ENCODE data around the gene SLC25A12. TPM values are rescaled to one million over a fixed set of nuclear protein-coding genes. Genes with fewer than 3 reads are reported as not detected.
A peak's percentile ranks its signal among the peaks of the same experiment; 100 is the strongest.

SLC25A12 gene
- total RNA-seq, 1 donor from 2014 or later, result 34.6 TPM

DNA sequence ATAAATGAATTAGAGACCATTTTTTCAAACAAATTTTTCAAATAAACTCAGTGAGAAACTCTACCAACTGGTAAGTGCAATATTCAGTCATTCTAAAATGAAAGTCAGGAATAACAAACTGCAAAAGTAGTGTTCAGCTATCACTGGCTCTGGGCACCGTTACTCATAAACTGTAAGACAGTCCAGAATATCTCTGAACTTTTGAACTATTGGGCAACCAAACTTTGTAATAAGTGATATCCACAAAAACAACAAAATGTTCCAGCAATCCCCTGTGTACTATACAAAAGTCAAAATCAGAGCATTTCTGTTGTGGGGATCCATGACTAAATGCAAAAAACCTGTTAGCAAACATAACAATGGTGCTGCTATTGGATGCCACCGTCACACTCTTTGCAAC is 56.3 kb downstream of the SLC25A12 start:
- Mint-ChIP-seq H3K4me1 (ENCODE audit: low read depth) (no peaks in the 10 kb centered on the region), H3K4me3 (no peak overlapping the region), H3K27ac (no peak overlapping the region), H3K9me3 (peaks cover 13% of the 10 kb centered on the region), H3K27me3 (ENCODE audit: insufficient read depth) (no peaks in the 10 kb centered on the region), H3K36me3 (ENCODE audit: low read depth) (peaks cover 64% of the 10 kb centered on the region)
- no peak for DNase-seq (ENCODE audit: low spot score)
- intact Hi-C loops (cut with micrococcal nuclease), result no loop called here

DNA sequence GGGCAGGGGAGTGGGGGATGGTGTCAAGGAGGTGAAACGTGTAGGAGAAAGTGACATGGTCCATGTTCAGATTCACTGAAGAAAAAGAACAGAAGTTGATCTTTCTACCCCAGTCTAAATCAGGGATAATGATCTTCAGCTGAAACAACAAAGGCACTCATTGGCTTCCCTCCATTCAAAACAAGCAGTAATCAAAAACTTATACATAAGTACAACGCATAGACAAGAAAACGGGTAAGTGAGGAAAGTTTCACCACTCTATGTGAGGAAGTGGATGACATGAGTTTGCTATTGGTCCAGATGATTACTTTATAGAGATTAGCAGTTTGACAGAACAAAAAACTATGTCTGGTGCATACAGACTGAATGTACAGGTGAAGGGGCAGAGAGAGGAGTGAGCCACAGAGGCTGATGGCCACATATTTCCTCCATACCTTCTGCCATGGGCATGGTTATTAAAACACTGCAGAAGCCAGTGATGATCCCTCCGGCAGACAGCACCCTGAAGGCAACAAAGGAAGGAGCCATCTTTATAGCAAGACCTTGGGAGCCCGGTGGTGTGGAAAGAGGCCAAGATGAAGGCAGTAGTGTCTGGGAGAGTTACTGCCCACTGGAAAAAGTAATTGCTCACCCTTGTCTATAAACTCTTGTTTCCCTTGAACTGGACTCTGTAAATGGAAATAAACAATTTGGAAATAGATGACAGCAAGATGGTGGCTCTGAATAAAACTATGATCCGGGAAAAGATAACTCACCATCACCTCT is 57.7 kb downstream of the SLC25A12 start:
- no peak for DNase-seq (ENCODE audit: low spot score)
- Mint-ChIP-seq H3K4me1 (ENCODE audit: low read depth) (no peaks in the 10 kb centered on the region), H3K36me3 (ENCODE audit: low read depth) (peaks cover 71% of the 10 kb centered on the region), H3K27me3 (ENCODE audit: insufficient read depth) (no peaks in the 10 kb centered on the region), H3K27ac (peak overlapping the region; percentile 16), H3K4me3 (no peak overlapping the region), H3K9me3 (peaks cover 21% of the 10 kb centered on the region)
- intact Hi-C loops (cut with micrococcal nuclease), result no loop called here

DNA sequence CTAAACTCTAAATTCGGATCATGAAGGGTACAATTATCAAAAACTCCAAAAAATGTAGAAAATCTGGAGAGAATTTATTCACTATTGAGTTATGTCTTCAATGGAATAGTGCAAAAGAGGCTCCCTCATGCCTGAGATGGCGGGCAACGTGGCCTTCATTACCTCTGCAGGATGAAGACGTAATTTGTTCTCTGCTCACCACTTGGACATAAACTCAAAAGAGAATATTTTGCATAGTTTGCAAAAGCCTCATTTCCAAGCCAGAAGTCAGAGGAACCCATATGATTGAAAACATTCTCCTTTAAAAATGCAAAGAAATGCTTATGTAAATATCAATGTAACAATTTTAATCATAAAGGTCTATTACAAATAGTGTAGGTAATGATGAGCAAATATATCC is 58.7 kb downstream of the SLC25A12 start:
- DNase-seq (ENCODE audit: low spot score), result no peak
- no peaks in the 10 kb centered on the region for H3K27me3 Mint-ChIP-seq (ENCODE audit: insufficient read depth)
- intact Hi-C loops (cut with micrococcal nuclease), result no loop called here
- H3K27ac Mint-ChIP-seq, result no peak overlapping the region
- H3K36me3 Mint-ChIP-seq (ENCODE audit: low read depth), result peaks cover 76% of the 10 kb centered on the region
- peaks cover 25% of the 10 kb centered on the region for H3K9me3 Mint-ChIP-seq
- H3K4me1 Mint-ChIP-seq (ENCODE audit: low read depth), result no peaks in the 10 kb centered on the region
- H3K4me3 Mint-ChIP-seq, result no peak overlapping the region

DNA sequence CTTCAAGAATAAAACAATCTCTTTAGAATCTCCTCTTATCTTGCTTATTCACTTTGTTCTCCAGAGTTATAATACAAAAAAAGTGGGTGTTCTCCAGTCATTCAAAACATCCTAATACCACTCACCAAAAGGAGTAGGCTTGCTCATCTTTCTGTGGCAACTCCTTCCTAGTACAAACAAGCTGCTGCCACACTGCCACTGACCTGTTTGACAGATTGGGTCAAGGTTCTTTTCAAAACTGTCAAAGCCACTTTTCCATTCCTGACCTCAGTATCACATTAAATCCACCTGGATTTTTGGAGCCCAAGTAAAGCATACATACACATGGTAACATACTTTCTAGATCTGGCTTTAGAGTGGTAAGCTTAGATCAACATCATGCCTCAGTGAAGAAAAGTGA is 59.8 kb downstream of the SLC25A12 start:
- peaks cover 29% of the 10 kb centered on the region for H3K9me3 Mint-ChIP-seq
- DNase-seq (ENCODE audit: low spot score), result no peak
- no peak overlapping the region for H3K4me3 Mint-ChIP-seq
- H3K4me1 Mint-ChIP-seq (ENCODE audit: low read depth), result no peaks in the 10 kb centered on the region
- H3K27ac Mint-ChIP-seq, result no peak overlapping the region
- H3K27me3 Mint-ChIP-seq (ENCODE audit: insufficient read depth), result no peaks in the 10 kb centered on the region
- intact Hi-C loops (cut with micrococcal nuclease), result no loop called here
- peaks cover 74% of the 10 kb centered on the region for H3K36me3 Mint-ChIP-seq (ENCODE audit: low read depth)

DNA sequence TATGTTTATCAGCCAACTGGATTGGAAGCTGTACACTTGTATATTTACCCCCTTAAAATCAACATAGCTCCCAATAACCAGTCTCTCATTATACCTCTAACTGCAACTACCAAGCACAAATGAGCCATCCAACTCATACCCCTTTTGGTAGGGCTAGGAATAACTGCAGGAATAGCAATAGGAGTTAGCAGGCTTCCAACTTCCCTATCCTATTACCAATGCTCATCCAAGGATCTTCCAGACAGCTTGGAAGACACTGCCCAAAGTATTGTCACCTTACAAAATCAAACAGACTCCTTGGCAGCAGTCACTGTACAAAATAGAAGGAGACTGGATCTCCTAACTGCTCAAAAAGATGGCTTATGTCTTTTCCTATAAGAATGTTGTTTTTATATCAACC is 61.6 kb downstream of the SLC25A12 start:
- Mint-ChIP-seq H3K4me3 (no peak overlapping the region), H3K4me1 (ENCODE audit: low read depth) (no peaks in the 10 kb centered on the region), H3K27me3 (ENCODE audit: insufficient read depth) (no peaks in the 10 kb centered on the region), H3K36me3 (ENCODE audit: low read depth) (peaks cover 79% of the 10 kb centered on the region), H3K9me3 (peaks cover 29% of the 10 kb centered on the region), H3K27ac (no peak overlapping the region)
- DNase-seq (ENCODE audit: low spot score), result no peak
- intact Hi-C loops (cut with micrococcal nuclease), result no loop called here

DNA sequence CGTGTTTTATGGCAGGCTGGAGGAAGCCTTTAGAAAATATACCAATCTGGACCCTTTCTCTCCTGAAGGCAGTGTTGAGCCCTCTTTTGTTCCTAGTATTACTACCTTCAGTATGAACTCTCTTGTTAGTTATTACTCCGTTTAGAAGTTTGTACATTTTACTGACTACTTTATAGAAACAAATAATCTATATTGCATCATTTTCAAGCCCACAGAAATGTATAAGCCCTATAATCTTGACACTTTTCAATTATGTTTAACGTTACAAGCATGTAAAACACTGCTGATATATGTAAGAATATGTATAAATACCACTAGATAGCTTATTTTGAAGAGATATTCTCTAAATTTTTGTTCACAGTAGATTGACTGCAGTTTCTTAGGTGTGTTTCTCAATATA is 64.0 kb downstream of the SLC25A12 start:
- Mint-ChIP-seq H3K27ac (no peak overlapping the region), H3K4me3 (no peak overlapping the region), H3K9me3 (peaks cover 29% of the 10 kb centered on the region), H3K4me1 (ENCODE audit: low read depth) (no peaks in the 10 kb centered on the region), H3K36me3 (ENCODE audit: low read depth) (peaks cover 77% of the 10 kb centered on the region), H3K27me3 (ENCODE audit: insufficient read depth) (no peaks in the 10 kb centered on the region)
- intact Hi-C loops (cut with micrococcal nuclease), result no loop called here
- DNase-seq (ENCODE audit: low spot score), result no peak

DNA sequence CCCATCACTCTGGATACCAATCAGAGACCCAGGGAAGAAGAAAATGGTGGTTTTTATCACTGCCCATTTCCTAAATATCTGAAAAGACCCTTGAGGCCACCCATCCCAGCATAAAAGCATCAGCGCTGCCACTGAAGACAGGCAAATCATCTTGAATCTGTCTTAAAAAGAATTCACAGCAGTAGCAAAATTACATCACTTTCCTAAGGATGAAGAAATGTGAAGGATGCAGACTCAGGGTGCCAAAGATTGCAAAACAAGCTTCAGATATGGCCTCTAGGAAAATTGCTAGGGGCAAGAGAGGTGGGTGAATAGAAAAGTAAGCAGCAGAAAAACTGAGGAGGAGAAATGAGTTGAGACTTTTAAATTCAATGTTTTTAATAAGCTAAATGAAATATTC is 70.0 kb downstream of the SLC25A12 start:
- Mint-ChIP-seq H3K9me3 (no peaks in the 10 kb centered on the region), H3K36me3 (ENCODE audit: low read depth) (peaks cover 38% of the 10 kb centered on the region), H3K4me1 (ENCODE audit: low read depth) (no peaks in the 10 kb centered on the region), H3K27me3 (ENCODE audit: insufficient read depth) (no peaks in the 10 kb centered on the region), H3K27ac (no peak overlapping the region), H3K4me3 (no peak overlapping the region)
- no peak for DNase-seq (ENCODE audit: low spot score)
- intact Hi-C loops (cut with micrococcal nuclease), result loop anchor here (10.0 kb wide), 1 partner anchor 251 kb away; no protein-coding TSS in a partner anchor

DNA sequence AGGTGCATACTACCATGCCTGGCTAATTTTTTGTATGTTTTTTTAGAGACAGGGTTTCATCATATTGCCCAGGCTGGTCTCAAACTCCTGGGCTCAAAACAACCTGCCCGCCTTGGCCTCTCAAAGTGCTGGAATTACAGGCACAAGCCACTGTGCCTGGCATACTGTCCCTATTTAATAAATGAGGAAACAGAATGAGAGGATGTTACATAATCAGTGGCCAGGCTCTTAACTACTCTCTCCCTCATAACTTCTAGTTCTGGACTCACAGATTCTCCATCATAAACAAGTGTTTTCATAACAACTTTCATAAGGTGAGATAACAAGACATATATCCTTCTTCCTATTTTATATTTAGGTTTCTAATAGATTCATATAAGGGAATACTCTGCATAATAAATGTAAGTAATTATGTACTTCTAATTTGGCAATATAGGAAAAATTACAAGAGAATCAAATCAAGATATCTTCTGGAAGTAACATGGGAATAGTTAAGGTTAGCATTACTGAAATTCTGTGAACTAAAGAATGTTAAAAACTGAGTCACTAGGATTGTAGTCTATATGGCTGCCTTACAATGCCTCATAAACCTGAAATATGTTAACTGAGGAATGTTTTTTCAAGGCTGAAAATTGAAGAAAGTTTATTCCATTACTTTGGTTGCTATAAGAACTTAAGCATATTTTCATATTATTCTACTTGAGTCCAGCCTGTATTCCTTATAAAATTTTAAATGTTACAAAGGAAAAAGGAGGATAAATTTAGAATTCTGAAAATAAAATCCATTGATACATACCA is 71.3 kb downstream of the SLC25A12 start:
- H3K27me3 Mint-ChIP-seq (ENCODE audit: insufficient read depth), result no peaks in the 10 kb centered on the region
- intact Hi-C loops (cut with micrococcal nuclease), result loop anchor here (10.0 kb wide), 1 partner anchor 252 kb away; no protein-coding TSS in a partner anchor
- DNase-seq (ENCODE audit: low spot score), result no peak

DNA sequence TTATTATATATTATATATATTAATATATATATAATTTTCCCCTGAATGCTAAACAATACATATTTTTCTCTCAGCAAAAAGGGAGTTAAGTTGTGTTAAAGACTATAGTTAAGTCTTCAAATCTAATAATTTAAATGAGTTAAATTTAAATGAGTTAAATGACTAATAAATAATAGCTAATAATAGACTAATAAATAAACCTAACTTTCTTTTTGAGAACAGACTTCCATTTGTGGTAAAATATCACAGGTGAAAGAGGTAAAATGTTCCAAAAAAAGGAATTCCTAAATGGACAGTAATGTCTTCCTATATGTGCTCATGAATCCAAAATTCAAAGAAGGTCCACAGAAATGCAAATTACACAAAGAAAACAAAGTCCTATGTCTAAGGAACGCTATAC is 74.6 kb downstream of the SLC25A12 start:
- no peaks in the 10 kb centered on the region for H3K9me3 Mint-ChIP-seq
- peaks cover 13% of the 10 kb centered on the region for H3K36me3 Mint-ChIP-seq (ENCODE audit: low read depth)
- intact Hi-C loops (cut with micrococcal nuclease), result loop anchor here (10.0 kb wide), 1 partner anchor 285 kb away; the partner anchor contains the start of gene DLX2
- no peak for DNase-seq (ENCODE audit: low spot score)
- no peaks in the 10 kb centered on the region for H3K27me3 Mint-ChIP-seq (ENCODE audit: insufficient read depth)
- H3K27ac Mint-ChIP-seq, result no peak overlapping the region
- no peak overlapping the region for H3K4me3 Mint-ChIP-seq
- H3K4me1 Mint-ChIP-seq (ENCODE audit: low read depth), result no peaks in the 10 kb centered on the region

More for the DNA sequence above, 71.3 kb downstream of the SLC25A12 start:
- Mint-ChIP-seq H3K4me3 (no peak overlapping the region), H3K36me3 (ENCODE audit: low read depth) (peaks cover 25% of the 10 kb centered on the region), H3K27ac (no peak overlapping the region), H3K4me1 (ENCODE audit: low read depth) (no peaks in the 10 kb centered on the region), H3K9me3 (no peaks in the 10 kb centered on the region)

DNA sequence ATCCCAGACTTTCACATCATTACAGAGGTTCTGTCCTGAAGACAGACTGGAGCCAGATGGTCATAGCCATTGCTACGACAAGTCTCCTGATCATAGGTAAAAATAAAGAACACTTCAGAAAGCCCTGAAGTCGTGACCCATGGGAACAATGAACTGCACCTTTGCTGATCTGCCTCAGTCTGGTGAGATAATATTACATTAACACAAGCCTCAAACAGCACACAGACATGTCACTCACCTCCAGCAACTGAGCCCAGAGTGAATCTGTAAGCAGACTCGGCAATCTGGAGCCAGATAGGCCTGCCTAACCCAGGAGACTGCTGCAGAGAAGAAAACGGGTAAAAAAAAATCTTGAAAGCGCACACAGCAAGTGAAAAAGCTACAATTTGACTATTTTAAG is 79.2 kb downstream of the SLC25A12 start:
- no peak overlapping the region for H3K27ac Mint-ChIP-seq
- DNase-seq (ENCODE audit: low spot score), result no peak
- intact Hi-C loops (cut with micrococcal nuclease), result loop anchor here (10.0 kb wide), 1 partner anchor 290 kb away; the partner anchor contains the start of gene DLX2

DNA sequence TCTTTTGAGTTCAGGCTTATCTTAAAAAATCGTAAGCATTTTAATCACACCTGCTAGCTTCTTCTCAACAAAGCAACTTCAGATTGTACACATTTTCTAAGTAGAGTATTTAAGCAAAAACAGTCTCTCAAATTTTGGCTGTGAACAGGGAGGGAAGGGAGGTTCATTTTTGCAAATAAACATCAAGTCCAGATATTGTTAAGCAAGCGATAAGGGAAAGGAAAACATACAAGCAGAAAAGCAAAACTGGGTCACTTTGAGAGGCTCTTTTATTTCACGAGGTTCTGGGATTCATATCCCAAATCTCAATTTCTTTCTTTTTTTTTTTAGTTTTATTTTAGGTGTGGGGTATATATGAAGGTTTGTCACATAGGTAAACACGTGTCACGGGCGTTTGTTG is 79.9 kb downstream of the SLC25A12 start:
- H3K27me3 Mint-ChIP-seq (ENCODE audit: insufficient read depth), result no peaks in the 10 kb centered on the region
- peaks cover 22% of the 10 kb centered on the region for H3K36me3 Mint-ChIP-seq (ENCODE audit: low read depth)
- no peak overlapping the region for H3K4me3 Mint-ChIP-seq
- H3K9me3 Mint-ChIP-seq, result no peaks in the 10 kb centered on the region
- H3K27ac Mint-ChIP-seq, result no peak overlapping the region
- DNase-seq (ENCODE audit: low spot score), result no peak
- intact Hi-C loops (cut with micrococcal nuclease), result loop anchor here (10.0 kb wide), 1 partner anchor 291 kb away; the partner anchor contains the start of gene DLX2
- H3K4me1 Mint-ChIP-seq (ENCODE audit: low read depth), result no peaks in the 10 kb centered on the region

More for the DNA sequence above, 79.2 kb downstream of the SLC25A12 start:
- no peaks in the 10 kb centered on the region for H3K4me1 Mint-ChIP-seq (ENCODE audit: low read depth)
- H3K9me3 Mint-ChIP-seq, result no peaks in the 10 kb centered on the region
- peaks cover 19% of the 10 kb centered on the region for H3K36me3 Mint-ChIP-seq (ENCODE audit: low read depth)
- no peak overlapping the region for H3K4me3 Mint-ChIP-seq
- H3K27me3 Mint-ChIP-seq (ENCODE audit: insufficient read depth), result no peaks in the 10 kb centered on the region

DNA sequence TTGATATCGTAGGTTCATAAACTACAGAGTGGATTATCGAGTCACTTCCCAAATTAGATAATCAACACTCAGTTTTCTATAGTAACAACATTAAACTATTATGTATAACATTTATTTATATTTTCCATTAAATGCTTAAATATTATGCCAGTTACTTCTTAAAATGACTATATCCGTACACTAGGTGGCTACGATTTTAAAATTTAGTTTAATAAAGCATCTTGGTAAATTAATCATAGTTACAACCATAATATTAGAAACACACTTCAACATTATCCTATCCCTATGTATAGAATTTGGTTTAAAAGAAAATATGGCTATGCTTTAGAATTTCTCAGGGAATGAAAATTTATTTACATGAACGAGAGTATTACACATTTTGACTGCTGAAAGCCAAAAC is 80.3 kb downstream of the SLC25A12 start:
- Mint-ChIP-seq H3K27me3 (ENCODE audit: insufficient read depth) (no peaks in the 10 kb centered on the region), H3K27ac (no peak overlapping the region), H3K9me3 (no peaks in the 10 kb centered on the region), H3K36me3 (ENCODE audit: low read depth) (peaks cover 26% of the 10 kb centered on the region), H3K4me3 (no peak overlapping the region), H3K4me1 (ENCODE audit: low read depth) (no peaks in the 10 kb centered on the region)
- DNase-seq (ENCODE audit: low spot score), result no peak
- intact Hi-C loops (cut with micrococcal nuclease), result loop anchor here (10.0 kb wide), 1 partner anchor 291 kb away; the partner anchor contains the start of gene DLX2

DNA sequence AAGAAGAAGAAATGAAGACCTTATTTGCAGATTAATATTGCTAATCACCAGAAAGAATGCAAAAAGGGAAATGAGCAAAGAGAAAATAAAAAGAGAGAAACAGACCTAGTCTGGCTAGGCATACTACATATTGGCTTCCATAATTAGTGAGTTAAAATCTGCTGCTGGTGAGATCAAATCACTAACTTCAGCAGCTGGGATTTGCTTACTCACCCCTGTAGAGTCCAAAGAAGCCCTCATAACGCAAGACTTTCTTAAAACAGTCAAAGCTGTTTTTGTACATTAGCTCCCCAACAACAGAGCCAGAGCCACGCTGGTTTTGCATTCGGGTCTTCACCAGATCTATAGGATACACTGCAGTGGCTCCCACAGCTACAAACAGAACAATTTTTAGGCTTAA is 80.9 kb downstream of the SLC25A12 start:
- peaks cover 26% of the 10 kb centered on the region for H3K36me3 Mint-ChIP-seq (ENCODE audit: low read depth)
- H3K27me3 Mint-ChIP-seq (ENCODE audit: insufficient read depth), result no peaks in the 10 kb centered on the region
- intact Hi-C loops (cut with micrococcal nuclease), result loop anchor here (10.0 kb wide), 1 partner anchor 292 kb away; the partner anchor contains the start of gene DLX2

More for the DNA sequence above, 80.9 kb downstream of the SLC25A12 start:
- DNase-seq (ENCODE audit: low spot score), result no peak
- Mint-ChIP-seq H3K27ac (no peak overlapping the region), H3K4me3 (no peak overlapping the region), H3K4me1 (ENCODE audit: low read depth) (no peaks in the 10 kb centered on the region), H3K9me3 (no peaks in the 10 kb centered on the region)

All from activated T-helper 1 cell treated with anti-CD3 and anti-CD28 coated beads, Interleukin-12 subunit alpha, Interleukin-12 subunit beta, Interleukin-2, Interleukin-4 antibody, amounts not matched to agents 30 ng/mL and 10 ng/mL and 1 ng/mL, durations not matched to agents 14 hours and 24 hours and 36 hours (primary cell).